Ishikawa (cell line): Measurements from ENCODE around the gene BMP2K.

Experiments
- CEBPB ChIP-seq: IDR thresholded peaks from 2 replicates; pipeline ENCODE4 v1.6.1; 2012
- CREB1 ChIP-seq: IDR thresholded peaks from 2 replicates; pipeline ENCODE4 v1.6.1; 2012; ENCODE audit warnings: low read depth
- EGR1 ChIP-seq: IDR thresholded peaks from 2 replicates; pipeline ENCODE4 v1.6.1; 2012
- EP300 ChIP-seq: IDR thresholded peaks from 2 replicates; pipeline ENCODE4 v1.6.1; 2012; ENCODE audit warnings: borderline replicate concordance
- FOXM1 ChIP-seq: IDR thresholded peaks from 2 replicates; pipeline ENCODE4 v1.6.1; 2012; ENCODE audit warnings: low read depth, borderline replicate concordance
- MAX ChIP-seq: IDR thresholded peaks from 2 replicates; pipeline ENCODE4 v1.6.1; 2012
- NFIC ChIP-seq: IDR thresholded peaks from 2 replicates; pipeline ENCODE4 v1.6.1; 2012
- RAD21 ChIP-seq: IDR thresholded peaks from 2 replicates; pipeline ENCODE4 v1.6.1; 2012; ENCODE audit warnings: low read depth
- REST ChIP-seq: IDR thresholded peaks from 2 replicates; pipeline ENCODE4 v1.6.1; 2012; ENCODE audit warnings: low read depth, mild to moderate bottlenecking
- TAF1 ChIP-seq: IDR thresholded peaks from 2 replicates; pipeline ENCODE4 v1.6.1; 2012; ENCODE audit warnings: low read depth, mild to moderate bottlenecking
- TCF12 ChIP-seq: IDR thresholded peaks from 2 replicates; pipeline ENCODE4 v1.6.1; 2012; ENCODE audit warnings: low read depth
- TEAD4 ChIP-seq: IDR thresholded peaks from 2 replicates; pipeline ENCODE4 v1.6.1; 2012
- USF1 ChIP-seq: IDR thresholded peaks from 2 replicates; pipeline ENCODE4 v1.6.1; 2012
- YY1 ChIP-seq: IDR thresholded peaks from 2 replicates; pipeline ENCODE4 v1.6.1; 2012; ENCODE audit warnings: low read depth
- ZBTB7A ChIP-seq: IDR thresholded peaks from 2 replicates; pipeline ENCODE4 v1.6.1; 2012; ENCODE audit warnings: low read depth

BMP2K gene

GRCh38 chr4:78776079-78776728 lies at the start of gene BMP2K:
Gene BMP2K (plus strand): TSS chr4:78776350. CDS start chr4:78776544, 194 bp downstream.
- TF ChIP-seq TCF12 (no peak), REST (0 out of 2 replicates have a peak, but pooled peaks have one; percentile 2), CREB1 (no peak), YY1 (no peak), MAX (0 out of 2 replicates have a peak, but pooled peaks have one; percentile 1)

GRCh38 chr4:78726546-78726945 lies 49.6 kb upstream of the BMP2K start:
- TF ChIP-seq CREB1 (no peak), TCF12 (no peak), EGR1 (no peak), EP300 (no peak), USF1 (no peak), TAF1 (no peak), REST (no peak), YY1 (no peak), FOXM1 (no peak), ZBTB7A (no peak), NFIC (no peak), TEAD4 (no peak), RAD21 (no peak), CEBPB (no peak), MAX (no peak)

- TF ChIP-seq MAX (no peak), TAF1 (no peak)
Observed at GRCh38 chr4:78732332-78733104, 43.6 kb upstream of the BMP2K start.

GRCh38 chr4:78734441-78735162 lies 41.5 kb upstream of the BMP2K start:
- TF ChIP-seq NFIC (no peak), TAF1 (no peak), REST (no peak), TCF12 (no peak), USF1 (no peak), TEAD4 (no peak), MAX (no peak), CEBPB (no peak), CREB1 (no peak), EP300 (no peak), EGR1 (no peak), FOXM1 (no peak)
